Glutamatergic neuron (in vitro differentiated cells): Measurements from ENCODE around the gene RBP5. TPM values are rescaled to one million over a fixed set of nuclear protein-coding genes. Genes with fewer than 3 reads are reported as not detected.

Experiments used
- DNase-seq: peaks from one replicate; pipeline ENCODE4 v3.0.0; 2022
- H3K27ac Mint-ChIP-seq: one replicate; pipeline ENCODE4 v1.8.0; 2020; ENCODE audit warnings: mild to moderate bottlenecking, mixed read lengths, inconsistent platforms; ENCODE audit not compliant: unreplicated experiment
- H3K27me3 Mint-ChIP-seq: one replicate; pipeline ENCODE4 v1.8.0; 2020; ENCODE audit warnings: mild to moderate bottlenecking, moderate library complexity, mixed read lengths, inconsistent platforms; ENCODE audit not compliant: unreplicated experiment
- H3K36me3 Mint-ChIP-seq: one replicate; pipeline ENCODE4 v1.8.0; 2020; ENCODE audit warnings: mild to moderate bottlenecking, mixed read lengths, inconsistent platforms; ENCODE audit not compliant: unreplicated experiment
- H3K4me1 Mint-ChIP-seq: one replicate; pipeline ENCODE4 v1.8.0; 2020; ENCODE audit warnings: mild to moderate bottlenecking, low read depth, mixed read lengths, inconsistent platforms; ENCODE audit not compliant: unreplicated experiment
- H3K4me3 Mint-ChIP-seq: one replicate; pipeline ENCODE4 v1.8.0; 2020; ENCODE audit warnings: mild to moderate bottlenecking, mixed read lengths, inconsistent platforms; ENCODE audit not compliant: unreplicated experiment
- H3K9me3 Mint-ChIP-seq: one replicate; pipeline ENCODE4 v1.8.0; 2020; ENCODE audit warnings: mild to moderate bottlenecking, moderate library complexity, mixed read lengths, inconsistent platforms; ENCODE audit not compliant: unreplicated experiment
- CTCF ChIP-seq: fragments of 200-600 bp; sonication (generic); IDR thresholded peaks from one replicate; pipeline ENCODE4 v1.5.0; 2021; ENCODE audit not compliant: partially characterized antibody, unreplicated experiment
- total RNA-seq: library from RNA; stranded (reverse); fragmentation: NEBNext Ultra II Directional; extraction: Animal tissue kit (Norgen Biotek cat#: 25700); gene quantifications from one replicate; pipeline ENCODE4 v1.2.1, GENCODE V29; 2021; ENCODE audit not compliant: unreplicated experiment

Gene RBP5
- total RNA-seq, 1 donor from 2014 or later: 1.2 TPM

GRCh38 chr12:7089196-7089871 is 39.4 kb downstream of the RBP5 start:
- H3K27ac Mint-ChIP-seq: no peak overlapping the region
- no peak overlapping the region for H3K4me3 Mint-ChIP-seq
- TF ChIP-seq CTCF: no peak

GRCh38 chr12:7083125-7083524 is 45.6 kb downstream of the RBP5 start:
- H3K27ac Mint-ChIP-seq: no peak overlapping the region
- H3K4me1 Mint-ChIP-seq: no peaks in the 10 kb centered on the region
- DNase-seq: no peak
- no peaks in the 10 kb centered on the region for H3K36me3 Mint-ChIP-seq
- peaks cover 5% of the 10 kb centered on the region for H3K9me3 Mint-ChIP-seq
- TF ChIP-seq CTCF: no peak
- no peak overlapping the region for H3K4me3 Mint-ChIP-seq
- H3K27me3 Mint-ChIP-seq: peaks cover 2% of the 10 kb centered on the region

More at GRCh38 chr12:7089196-7089871, 39.4 kb downstream of the RBP5 start:
- Mint-ChIP-seq H3K27me3 (peaks cover 7% of the 10 kb centered on the region), H3K9me3 (peaks cover 8% of the 10 kb centered on the region), H3K36me3 (no peaks in the 10 kb centered on the region), H3K4me1 (peaks cover 9% of the 10 kb centered on the region)
- no peak for DNase-seq

- TF ChIP-seq CTCF: no peak
- Mint-ChIP-seq H3K36me3 (peaks cover 6% of the 10 kb centered on the region), H3K27me3 (peaks cover 3% of the 10 kb centered on the region), H3K9me3 (peaks cover 2% of the 10 kb centered on the region), H3K27ac (no peak overlapping the region), H3K4me1 (no peaks in the 10 kb centered on the region), H3K4me3 (no peak overlapping the region)
- DNase-seq: no peak
Observed at GRCh38 chr12:7081037-7081436, 47.7 kb downstream of the RBP5 start.

GRCh38 chr12:7079826-7080125 is 48.9 kb downstream of the RBP5 start:
- peaks cover 3% of the 10 kb centered on the region for H3K27me3 Mint-ChIP-seq
- H3K4me1 Mint-ChIP-seq: no peaks in the 10 kb centered on the region
- H3K4me3 Mint-ChIP-seq: no peak overlapping the region
- no peak overlapping the region for H3K27ac Mint-ChIP-seq
- no peak for DNase-seq
- TF ChIP-seq CTCF: no peak
- H3K36me3 Mint-ChIP-seq: peaks cover 6% of the 10 kb centered on the region
- peaks cover 2% of the 10 kb centered on the region for H3K9me3 Mint-ChIP-seq

GRCh38 chr12:7078163-7078562 is 50.5 kb downstream of the RBP5 start:
- no peak for DNase-seq
- Mint-ChIP-seq H3K4me3 (no peak overlapping the region), H3K27ac (no peak overlapping the region), H3K4me1 (no peaks in the 10 kb centered on the region), H3K9me3 (peaks cover 2% of the 10 kb centered on the region), H3K36me3 (peaks cover 6% of the 10 kb centered on the region), H3K27me3 (peaks cover 3% of the 10 kb centered on the region)
- no peak for TF ChIP-seq CTCF
